CD14-positive monocyte (primary cell): Measurements from ENCODE around the gene CTF1. TPM values are rescaled to one million over a fixed set of nuclear protein-coding genes. Genes with fewer than 3 reads are reported as not detected.

Source experiments
- DNase-seq, 3 donors: peaks; one replicate each; pipeline ENCODE4 v3.0.0-alpha.2; 2011 to 2022
- H2AFZ ChIP-seq: 2 replicates; pipeline ENCODE4 v1.6.0; 2012; ENCODE audit warnings: mild to moderate bottlenecking, low read depth, low read length, inconsistent platforms; ENCODE audit not compliant: insufficient read depth, poor library complexity, severe bottlenecking
- H3K27ac ChIP-seq, 2 donors: 1 replicate in 1 of 2; 2 replicates in 1 of 2; pipeline ENCODE4 v1.5.1; 2012 to 2013; ENCODE audit warnings: low read length in 2 of 2, control low read depth in 1 of 2, inconsistent platforms in 1 of 2, low read depth in 1 of 2, mild to moderate bottlenecking in 1 of 2
- H3K27me3 ChIP-seq, 2 donors: one replicate each; pipeline versions ENCODE4 v1.6.0 to v1.6.1; 2011 to 2013; ENCODE audit warnings: low read length in 2 of 2; ENCODE audit not compliant: control insufficient read depth in 2 of 2, insufficient read depth in 2 of 2
- H3K36me3 ChIP-seq, 2 donors: replicated peaks in 1 of 2; 1 replicate in 1 of 2; 2 replicates in 1 of 2; pipeline versions ENCODE4 v1.5.1 to v1.6.1; 2012 to 2013; ENCODE audit warnings: low read length in 2 of 2, control low read depth in 1 of 2, inconsistent platforms in 1 of 2, mild to moderate bottlenecking in 1 of 2; ENCODE audit not compliant: insufficient read depth in 2 of 2, control insufficient read depth in 1 of 2
- H3K4me1 ChIP-seq, 2 donors: 1 replicate in 1 of 2; 2 replicates in 1 of 2; pipeline versions ENCODE4 v1.5.1 to v1.6.1; 2012 to 2013; ENCODE audit warnings: low read length in 2 of 2, control low read depth in 1 of 2, inconsistent platforms in 1 of 2, mild to moderate bottlenecking in 1 of 2, moderate library complexity in 1 of 2; ENCODE audit not compliant: insufficient read depth in 2 of 2, control insufficient read depth in 1 of 2
- H3K4me2 ChIP-seq: replicated peaks from 2 replicates; pipeline ENCODE3; 2012; ENCODE audit warnings: low read length, moderate library complexity, mild to moderate bottlenecking; ENCODE audit not compliant: poor library complexity, severe bottlenecking; ENCODE audit errors: extremely low read depth
- H3K4me3 ChIP-seq, 3 experiments: fragments of 200-600 bp in 1 of 3; sonication (generic) in 1 of 3; replicated peaks in 1 of 3; 1 replicate in 2 of 3; 2 replicates in 1 of 3; pipeline ENCODE4 v1.5.1; 2011 to 2013; ENCODE audit warnings: low read length in 3 of 3, mild to moderate bottlenecking in 3 of 3, control low read depth in 2 of 3, low read depth in 2 of 3, inconsistent platforms in 1 of 3, moderate library complexity in 1 of 3
- H3K79me2 ChIP-seq: 2 replicates; pipeline ENCODE4 v1.6.0; 2012; ENCODE audit warnings: mild to moderate bottlenecking, control low read depth, inconsistent platforms, low read length, moderate library complexity; ENCODE audit not compliant: insufficient read depth
- H3K9ac ChIP-seq: 2 replicates; pipeline ENCODE4 v1.6.0; 2017; ENCODE audit warnings: low read length, mild to moderate bottlenecking; ENCODE audit not compliant: insufficient read depth, poor library complexity, severe bottlenecking
- H3K9me3 ChIP-seq, 2 donors: replicated peaks in 1 of 2; 1 replicate in 1 of 2; 2 replicates in 1 of 2; pipeline versions ENCODE4 v1.5.1 to v1.6.1; 2012 to 2013; ENCODE audit warnings: low read length in 2 of 2, control low read depth in 1 of 2; ENCODE audit not compliant: control insufficient read depth in 1 of 2, insufficient read depth in 1 of 2
- H4K20me1 ChIP-seq: 2 replicates; pipeline ENCODE4 v1.6.0; 2012; ENCODE audit warnings: mild to moderate bottlenecking, low read length, control low read depth, moderate library complexity; ENCODE audit not compliant: insufficient read depth
- H3K27ac Mint-ChIP-seq, 7 donors: one replicate each; pipeline ENCODE4 v1.8.0; 2020; ENCODE audit warnings: mild to moderate bottlenecking in 7 of 7, mixed read lengths in 7 of 7, moderate library complexity in 6 of 7, inconsistent platforms in 2 of 7
- H3K27me3 Mint-ChIP-seq, 3 donors: one replicate each; pipeline ENCODE4 v1.8.0; 2021 to 2022; ENCODE audit warnings: low read depth in 3 of 3, mild to moderate bottlenecking in 3 of 3, mixed read lengths in 3 of 3, moderate library complexity in 3 of 3, inconsistent platforms in 1 of 3
- H3K36me3 Mint-ChIP-seq, 2 donors: one replicate each; pipeline ENCODE4 v1.8.0; 2020; ENCODE audit warnings: mixed read lengths in 2 of 2, inconsistent platforms in 1 of 2, mild to moderate bottlenecking in 1 of 2
- H3K4me1 Mint-ChIP-seq: one replicate; pipeline ENCODE4 v1.8.0; 2020; ENCODE audit warnings: mild to moderate bottlenecking, mixed read lengths
- H3K4me3 Mint-ChIP-seq, 2 donors: one replicate each; pipeline ENCODE4 v1.8.0; 2020; ENCODE audit warnings: mild to moderate bottlenecking in 2 of 2, mixed read lengths in 2 of 2, moderate library complexity in 1 of 2
- H3K9me3 Mint-ChIP-seq, 7 donors: one replicate each; pipeline ENCODE4 v1.8.0; 2020 to 2022; ENCODE audit warnings: mixed read lengths in 7 of 7, mild to moderate bottlenecking in 6 of 7, moderate library complexity in 6 of 7, inconsistent platforms in 2 of 7
- WGBS: methylation state at CpG from one replicate; pipeline ENCODE4 v1.1.5; 2013; ENCODE audit warnings: missing lambda C conversion rate; ENCODE audit not compliant: insufficient coverage; 5-methylcytosine and 5-hydroxymethylcytosine counted together
- intact Hi-C, 2 donors: fragments of 100-400 bp; cut with micrococcal nuclease; formaldehyde crosslinking; loops; one replicate each; pipeline versions ENCODE4 v1.15.0 to v1.15.1; 2023
- polyA plus RNA-seq, 3 donors: library from polyadenylated mRNA; depleted of rRNA in 1 of 3; unstranded in 2 of 3; stranded (reverse) in 1 of 3; fragments of 300-500 nt in 2 of 3; fragments of >200 nt in 1 of 3; fragmentation: Illumina TruSeq in 2 of 3; gene quantifications; 1 replicate in 2 of 3; 2 replicates in 1 of 3; pipeline ENCODE4 v1.2.3, GENCODE V29; 2012 to 2021
- TF ChIP-seq, protein P1 (sequence below): fragments of 200-600 bp; IDR thresholded peaks from one replicate; pipeline ENCODE4 v1.8.0; 2022; ENCODE audit warnings: antibody characterized with exemption, mild to moderate bottlenecking

The CTF1 gene
- polyA plus RNA-seq, 3 donors: 0.93 TPM; not detected in 2

DNA sequence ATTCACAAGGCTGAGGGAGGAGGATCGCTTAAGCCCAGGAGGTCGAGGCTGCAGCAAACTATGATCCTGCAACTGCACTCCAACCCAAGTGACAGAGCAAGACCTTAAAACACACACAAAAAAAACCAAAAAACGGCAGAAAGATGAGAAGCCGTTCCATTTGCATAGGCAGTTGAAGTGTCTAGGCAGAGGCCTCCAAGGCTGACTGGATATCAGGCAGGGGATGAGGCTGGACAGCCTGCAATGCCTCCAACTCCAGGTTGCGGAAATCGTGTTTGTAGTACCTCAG, 25.0 kb downstream of the CTF1 start:
- DNase-seq: no peak
- peak overlapping the region; percentile 80 for H3K4me2 ChIP-seq

DNA sequence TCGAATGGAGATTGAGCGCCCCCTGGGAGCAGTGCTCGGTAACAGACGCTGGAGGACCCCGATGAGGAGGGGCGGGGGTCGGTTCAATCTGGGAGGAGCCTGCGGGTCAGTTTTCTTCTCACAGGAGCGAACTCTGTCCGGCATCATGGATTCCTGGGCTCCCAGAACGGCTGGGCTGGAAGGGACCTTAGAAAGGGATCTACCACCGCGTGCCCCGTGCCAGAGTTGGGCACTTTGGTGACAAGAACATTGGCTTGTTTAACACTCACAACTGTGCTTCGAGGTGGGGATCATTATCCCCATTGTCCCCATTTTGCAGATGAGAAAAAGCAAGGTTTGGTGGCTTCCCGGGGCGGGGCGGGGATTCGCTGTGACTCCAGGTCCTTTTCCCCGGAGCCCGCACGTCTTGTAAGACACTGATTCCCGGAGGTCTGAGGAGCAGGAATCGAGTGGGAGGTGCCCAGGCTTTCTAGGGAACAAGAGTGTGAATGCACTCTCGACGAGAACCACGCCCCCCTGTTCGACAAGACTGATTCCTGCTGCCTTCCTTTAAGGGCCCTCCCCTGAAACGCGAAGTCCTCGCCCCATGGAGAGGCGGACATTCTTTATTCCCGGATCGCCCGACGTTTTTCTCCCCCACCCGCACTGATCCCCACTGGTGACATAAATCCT, 25.5 kb downstream of the CTF1 start:
- Mint-ChIP-seq H3K4me3 (peak overlapping the region; percentile 94 to 100), H3K4me1 (peaks cover 29% of the 10 kb centered on the region), H3K9me3 (peaks cover 4 to 9% (median 6%) of the 10 kb centered on the region in 7 donors), H3K36me3 (peaks cover 8 to 11% of the 10 kb centered on the region in 2 donors), H3K27ac (peak overlapping the region; percentile 96 to 100 (median 100)), H3K27me3 (no peaks in the 10 kb centered on the region)
- Histone ChIP-seq H3K79me2 (no peaks in the 10 kb centered on the region), H3K4me2 (peak overlapping the region; percentile 80), H3K27me3 (no peaks in the 10 kb centered on the region), H3K36me3 (peaks cover 7 to 12% of the 10 kb centered on the region in 2 donors), H4K20me1 (no peaks in the 10 kb centered on the region), H3K9ac (peak overlapping the region; percentile 44), H3K4me3 (peak overlapping the region; percentile 43 to 85 (median 60)), H3K27ac (peak overlapping the region; percentile 61 to 93), H2AFZ (peak overlapping the region; percentile 83), H3K4me1 (peaks cover 12 to 25% of the 10 kb centered on the region in 2 donors), H3K9me3 (peaks cover 0 to 5% of the 10 kb centered on the region in 2 donors)
- TF ChIP-seq, protein P1, sequence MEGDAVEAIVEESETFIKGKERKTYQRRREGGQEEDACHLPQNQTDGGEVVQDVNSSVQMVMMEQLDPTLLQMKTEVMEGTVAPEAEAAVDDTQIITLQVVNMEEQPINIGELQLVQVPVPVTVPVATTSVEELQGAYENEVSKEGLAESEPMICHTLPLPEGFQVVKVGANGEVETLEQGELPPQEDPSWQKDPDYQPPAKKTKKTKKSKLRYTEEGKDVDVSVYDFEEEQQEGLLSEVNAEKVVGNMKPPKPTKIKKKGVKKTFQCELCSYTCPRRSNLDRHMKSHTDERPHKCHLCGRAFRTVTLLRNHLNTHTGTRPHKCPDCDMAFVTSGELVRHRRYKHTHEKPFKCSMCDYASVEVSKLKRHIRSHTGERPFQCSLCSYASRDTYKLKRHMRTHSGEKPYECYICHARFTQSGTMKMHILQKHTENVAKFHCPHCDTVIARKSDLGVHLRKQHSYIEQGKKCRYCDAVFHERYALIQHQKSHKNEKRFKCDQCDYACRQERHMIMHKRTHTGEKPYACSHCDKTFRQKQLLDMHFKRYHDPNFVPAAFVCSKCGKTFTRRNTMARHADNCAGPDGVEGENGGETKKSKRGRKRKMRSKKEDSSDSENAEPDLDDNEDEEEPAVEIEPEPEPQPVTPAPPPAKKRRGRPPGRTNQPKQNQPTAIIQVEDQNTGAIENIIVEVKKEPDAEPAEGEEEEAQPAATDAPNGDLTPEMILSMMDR: peak; percentile 97
- peak; percentile 79 to 84 (median 80) for DNase-seq
- WGBS: under 1% methylated on average over 36 of the region's 37 CpGs
- intact Hi-C loops: loop anchor here (1.0 to 10.0 kb wide), 7 partner anchors 25 to 267 kb away; partner anchors contain the start of genes CTF1 (in 2 of the 2), CFAP119 (in 1 of the 2), FBRS (in 1 of the 2) and PRR14 (in 1 of the 2)

More for the DNA sequence above, 25.0 kb downstream of the CTF1 start:
- Histone ChIP-seq H3K4me3 (peak overlapping the region; percentile 43 to 85 (median 60)), H3K27ac (peak overlapping the region in 1 of 2 donors; percentile 61), H3K36me3 (peaks cover 3 to 7% of the 10 kb centered on the region in 2 donors), H2AFZ (peak overlapping the region; percentile 83), H4K20me1 (no peaks in the 10 kb centered on the region), H3K27me3 (no peaks in the 10 kb centered on the region), H3K4me1 (peaks cover 12 to 25% of the 10 kb centered on the region in 2 donors), H3K79me2 (no peaks in the 10 kb centered on the region), H3K9ac (no peak overlapping the region), H3K9me3 (peaks cover 0 to 5% of the 10 kb centered on the region in 2 donors)
- H3K4me3 Mint-ChIP-seq: peak overlapping the region; percentile 94 to 100
- 4% methylated on average over 3 of the region's 6 CpGs for WGBS
- H3K9me3 Mint-ChIP-seq: peaks cover 4 to 9% (median 6%) of the 10 kb centered on the region in 7 donors
- peaks cover 4 to 7% of the 10 kb centered on the region in 2 donors for H3K36me3 Mint-ChIP-seq
- peaks cover 29% of the 10 kb centered on the region for H3K4me1 Mint-ChIP-seq
- TF ChIP-seq, protein P1: no peak
- intact Hi-C loops: loop anchor here (1.0 to 10.0 kb wide), 5 partner anchors 77 to 267 kb away; partner anchors contain the start of genes CFAP119 (in 1 of the 2), FBRS (in 1 of the 2), PRR14 (in 1 of the 2) and RNF40 (in 1 of the 2)
- peaks cover 0 to under 1% (median 0%) of the 10 kb centered on the region in 3 donors for H3K27me3 Mint-ChIP-seq
- H3K27ac Mint-ChIP-seq: peak overlapping the region in 6 of 7 donors; percentile 96 to 100 (median 100)
